ENCODE results near the gene SPG11.
"Not testable (repeated sequence)": the region's sequence is repeated elsewhere in the genome, so short reads cannot be mapped to it uniquely, and the experiment has no call there.

The SPG11 gene

GRCh38 chr15:44554934-44555723, 108.3 kb downstream of the SPG11 start:
- no peak for DNase-seq

- DNase-seq = no peak
Observed at GRCh38 chr15:44550734-44551133, 112.7 kb downstream of the SPG11 start.

GRCh38 chr15:44550256-44550655, 113.2 kb downstream of the SPG11 start:
- no peak for DNase-seq

GRCh38 chr15:44549152-44549551, 114.3 kb downstream of the SPG11 start:
- not testable (repeated sequence) for DNase-seq

GRCh38 chr15:44545913-44546802, 117.3 kb downstream of the SPG11 start:
- DNase-seq = peak; percentile 37

GRCh38 chr15:44544745-44545144, 118.7 kb downstream of the SPG11 start:
- DNase-seq = not testable (repeated sequence)

GRCh38 chr15:44542596-44542995, 120.9 kb downstream of the SPG11 start:
- no peak for DNase-seq

GRCh38 chr15:44541282-44541958, 122.0 kb downstream of the SPG11 start:
- no peak for DNase-seq

- DNase-seq = peak; percentile 66
Observed at GRCh38 chr15:44537735-44538240, 125.7 kb downstream of the SPG11 start.

GRCh38 chr15:44536962-44537734, 126.3 kb downstream of the SPG11 start, which contains the start of gene EIF3J:
EIF3J (plus strand) TSS chr15:44537147; CDS start chr15:44537195, 48 bp downstream.
- DNase-seq = peak; percentile 98

GRCh38 chr15:44536302-44536961, 127.0 kb downstream of the SPG11 start:
- peak; percentile 96 for DNase-seq

- peak; percentile 69 for DNase-seq
Observed at GRCh38 chr15:44535523-44536301, 127.8 kb downstream of the SPG11 start.

GRCh38 chr15:44535092-44535491, 128.4 kb downstream of the SPG11 start:
- DNase-seq = no peak

- peak; percentile 17 for DNase-seq
Observed at GRCh38 chr15:44532689-44533088, 130.8 kb downstream of the SPG11 start.

- DNase-seq = not testable (repeated sequence)
Observed at GRCh38 chr15:44532275-44532674, 131.2 kb downstream of the SPG11 start.

- no peak for DNase-seq
Observed at GRCh38 chr15:44530653-44531052, 132.8 kb downstream of the SPG11 start.

- peak; percentile 23 for DNase-seq
Observed at GRCh38 chr15:44529864-44530604, 133.4 kb downstream of the SPG11 start.

- DNase-seq = no peak
Observed at GRCh38 chr15:44527241-44527640, 136.2 kb downstream of the SPG11 start.

- no peak for DNase-seq
Observed at GRCh38 chr15:44525018-44525417, 138.4 kb downstream of the SPG11 start.

GRCh38 chr15:44519537-44519936, 143.9 kb downstream of the SPG11 start:
- DNase-seq = no peak

Measured in NCI-H69 (cell line).